Stimulated activated CD4-positive, alpha-beta T cell treated with anti-CD3 and anti-CD28 coated beads, TNF-alpha, amount 100 ng/mL, for 4 hours (primary cell): ENCODE measurements around the gene MAPRE2.

Experiments
- DNase-seq, 3 experiments: peaks; one replicate each; pipeline ENCODE4 v3.0.0-alpha.2; 2020; ENCODE audit warnings: low read depth in 3 of 3

The MAPRE2 gene

GRCh38 chr18:35062408-35062807, 21.2 kb downstream of the MAPRE2 start:
- DNase-seq, result no peak

DNA sequence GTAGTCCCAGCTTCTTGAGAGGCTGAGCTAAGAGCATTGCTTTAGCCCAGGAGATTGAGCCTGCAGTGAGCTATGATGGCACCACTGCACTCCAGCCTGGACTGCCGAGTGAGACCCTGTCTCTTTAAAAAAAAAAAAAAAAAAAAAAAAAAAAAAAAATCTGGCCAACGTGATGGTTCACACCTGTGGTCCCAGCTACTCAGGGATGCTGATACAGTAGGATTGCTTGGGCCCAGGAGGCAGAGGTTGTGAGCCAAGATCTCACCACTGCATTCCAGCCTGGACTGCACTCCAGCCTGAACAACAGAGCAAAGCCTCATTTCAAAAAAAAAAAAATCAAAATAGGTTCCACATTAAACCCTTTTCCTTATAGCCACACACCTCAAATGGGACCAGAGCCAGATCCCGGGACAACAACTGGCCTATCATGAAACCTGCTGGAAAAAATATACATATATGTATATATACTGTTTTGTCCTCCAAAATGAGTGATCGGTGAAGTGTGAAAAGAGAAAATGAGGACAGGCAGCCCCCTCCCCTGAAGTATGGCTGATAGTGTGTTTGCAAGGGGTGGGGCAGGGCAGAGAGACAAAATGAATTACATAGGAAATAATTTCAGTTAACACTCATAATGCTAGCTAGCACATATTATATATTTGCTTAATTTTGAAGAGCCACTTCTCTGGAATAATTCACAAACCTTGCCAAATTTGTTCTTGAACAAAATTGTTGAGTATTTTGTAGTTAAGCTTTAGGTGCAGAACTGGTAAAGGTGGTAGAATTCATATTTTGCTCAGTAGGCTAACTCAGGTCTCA, 22.9 kb downstream of the MAPRE2 start:
- no peak for DNase-seq

- DNase-seq, result no peak
Observed at GRCh38 chr18:35067454-35067853, 26.2 kb downstream of the MAPRE2 start.

GRCh38 chr18:35071819-35072247, 30.6 kb downstream of the MAPRE2 start:
- DNase-seq, result no peak

GRCh38 chr18:35072616-35073015, 31.4 kb downstream of the MAPRE2 start:
- no peak for DNase-seq

- no peak for DNase-seq
Observed at GRCh38 chr18:35073186-35074105, 32.2 kb downstream of the MAPRE2 start.

- no peak for DNase-seq
Observed at GRCh38 chr18:35074581-35074980, 33.4 kb downstream of the MAPRE2 start.

GRCh38 chr18:35075132-35075531, 33.9 kb downstream of the MAPRE2 start:
- no peak for DNase-seq

GRCh38 chr18:35076135-35076924, 35.1 kb downstream of the MAPRE2 start:
- DNase-seq, result no peak

- DNase-seq, result no peak
Observed at GRCh38 chr18:35077937-35078336, 36.7 kb downstream of the MAPRE2 start.

GRCh38 chr18:35080058-35080457, 38.8 kb downstream of the MAPRE2 start:
- DNase-seq, result no peak

GRCh38 chr18:35083174-35083712, 42.0 kb downstream of the MAPRE2 start:
- no peak for DNase-seq

DNA sequence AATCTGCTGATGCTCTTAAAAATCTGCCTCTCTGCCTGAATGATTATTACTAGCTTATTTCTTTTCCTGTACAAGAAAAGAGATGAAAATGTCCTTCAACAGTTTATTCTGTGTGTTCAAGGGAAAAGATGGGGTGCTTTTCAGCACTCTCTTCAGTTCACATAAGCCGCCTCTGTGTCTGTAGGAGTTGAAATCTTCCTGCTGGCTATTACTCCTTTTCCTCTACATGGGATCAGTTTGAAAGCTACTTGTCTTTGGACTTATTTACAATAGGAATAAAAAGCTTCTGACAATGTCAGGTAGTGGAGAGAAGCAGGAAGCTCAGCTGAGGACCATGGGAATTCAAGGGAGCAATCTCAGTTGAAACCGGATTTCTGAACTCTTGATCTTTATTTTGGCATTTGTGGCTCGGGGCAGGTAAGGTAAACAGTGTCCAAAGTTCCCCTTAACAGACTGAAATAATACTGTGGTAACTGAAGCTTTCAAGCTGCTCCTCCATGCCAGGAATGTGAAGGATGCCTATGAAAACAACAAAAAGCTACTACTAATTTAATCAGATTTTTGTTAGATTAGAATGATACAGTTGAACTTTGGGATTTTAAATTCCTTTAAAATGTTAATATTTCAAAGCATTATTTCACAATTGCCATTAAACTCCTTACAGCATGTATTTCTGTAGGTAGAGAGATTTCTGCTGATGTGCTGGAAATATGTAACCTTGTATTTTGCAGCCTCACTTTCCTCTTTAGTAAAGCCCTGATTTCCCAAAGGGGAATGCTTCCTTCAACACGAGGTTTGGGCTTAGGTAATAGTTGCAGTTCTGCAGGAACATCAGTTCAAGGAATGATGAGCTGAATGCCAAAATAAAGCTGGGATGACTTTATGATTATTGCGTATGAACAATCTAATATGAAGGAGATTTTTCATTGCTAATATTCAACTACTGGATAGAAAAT, 43.6 kb downstream of the MAPRE2 start:
- no peak for DNase-seq

GRCh38 chr18:35085450-35086380, 44.5 kb downstream of the MAPRE2 start:
- no peak for DNase-seq

GRCh38 chr18:35086704-35087103, 45.5 kb downstream of the MAPRE2 start:
- no peak for DNase-seq

DNA sequence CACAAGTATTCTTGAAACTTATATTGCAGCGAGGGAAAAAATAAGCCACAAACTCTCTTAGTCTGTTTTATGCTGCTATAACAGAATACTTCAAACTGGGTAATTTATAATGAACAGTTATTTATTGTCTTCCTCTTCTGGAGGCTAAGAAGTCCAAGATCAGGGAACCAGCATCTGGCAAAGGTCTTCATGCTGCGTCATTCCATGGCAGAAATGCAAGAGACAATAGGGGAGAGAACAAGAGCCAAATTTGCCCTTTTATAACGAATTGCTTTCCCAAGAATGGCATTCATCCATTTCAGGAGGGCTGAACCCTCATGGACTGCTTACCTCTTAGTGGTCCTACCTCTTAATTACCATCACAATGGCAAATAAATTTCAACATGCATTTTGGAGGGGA, 46.5 kb downstream of the MAPRE2 start:
- no peak for DNase-seq

- DNase-seq, result no peak
Observed at GRCh38 chr18:35088921-35089320, 47.7 kb downstream of the MAPRE2 start.

GRCh38 chr18:35089382-35089781, 48.2 kb downstream of the MAPRE2 start:
- no peak for DNase-seq

DNA sequence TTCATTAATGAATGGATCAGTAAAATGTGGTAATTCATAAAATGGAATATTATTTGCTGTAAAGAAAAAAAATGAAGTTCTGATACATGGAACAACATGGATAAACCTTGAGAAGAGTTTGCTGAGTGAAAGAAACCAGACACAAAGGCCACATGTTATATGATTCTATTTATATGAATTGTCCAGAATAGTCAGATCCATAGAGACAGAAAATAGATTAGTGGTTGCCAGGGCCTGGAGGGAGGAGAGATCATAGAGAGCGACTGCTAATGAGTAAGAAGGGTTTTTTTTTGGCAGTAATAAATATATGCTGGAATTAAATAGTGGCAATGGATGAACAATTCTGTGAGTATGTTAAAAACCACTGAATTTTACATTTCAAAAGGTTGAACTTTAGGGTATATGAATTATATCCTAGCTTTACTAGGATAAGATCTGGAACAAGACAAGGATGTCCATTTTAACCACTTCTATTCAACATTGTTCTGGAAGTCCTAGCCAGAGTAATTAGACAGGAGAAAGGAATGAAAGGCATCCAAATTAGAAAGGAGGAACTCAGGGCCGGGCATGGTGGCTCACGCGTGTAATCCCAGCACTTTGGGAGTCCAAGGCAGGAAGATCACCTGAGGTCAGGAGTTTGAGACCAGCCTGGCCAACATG, 48.8 kb downstream of the MAPRE2 start:
- DNase-seq, result no peak
